Effector memory CD4-positive, alpha-beta T cell (primary cell): Measurements from ENCODE around the gene VPS54.
A peak's percentile ranks its signal among the peaks of the same experiment; 100 is the strongest.

Source experiments
- DNase-seq, 3 donors: peaks; one replicate each; pipeline ENCODE4 v3.0.0-alpha.2; 2020
- H3K27ac ChIP-seq: 2 replicates; pipeline ENCODE4 v1.7.0; 2013; ENCODE audit warnings: mild to moderate bottlenecking, low read length, moderate library complexity; ENCODE audit not compliant: insufficient read depth, poor library complexity, severe bottlenecking
- H3K27me3 ChIP-seq: replicated peaks from 2 replicates; pipeline ENCODE4 v1.7.0; 2013; ENCODE audit warnings: mild to moderate bottlenecking, low read length; ENCODE audit not compliant: insufficient read depth, control insufficient read depth, poor library complexity, severe bottlenecking
- H3K36me3 ChIP-seq: 2 replicates; pipeline ENCODE4 v1.7.0; 2013; ENCODE audit warnings: mild to moderate bottlenecking, low read length, moderate library complexity; ENCODE audit not compliant: control insufficient read depth, insufficient read depth
- H3K4me1 ChIP-seq: 2 replicates; pipeline ENCODE4 v1.7.0; 2013; ENCODE audit warnings: low read length, mild to moderate bottlenecking; ENCODE audit not compliant: control insufficient read depth, insufficient read depth, poor library complexity, severe bottlenecking
- H3K4me3 ChIP-seq: 2 replicates; pipeline ENCODE4 v1.7.0; 2013; ENCODE audit warnings: low read length, low read depth, mild to moderate bottlenecking; ENCODE audit not compliant: insufficient read depth, poor library complexity, severe bottlenecking
- H3K9me3 ChIP-seq: 2 replicates; pipeline ENCODE4 v1.7.0; 2013; ENCODE audit warnings: mild to moderate bottlenecking, low read length, moderate library complexity; ENCODE audit not compliant: control insufficient read depth

VPS54 gene

DNA sequence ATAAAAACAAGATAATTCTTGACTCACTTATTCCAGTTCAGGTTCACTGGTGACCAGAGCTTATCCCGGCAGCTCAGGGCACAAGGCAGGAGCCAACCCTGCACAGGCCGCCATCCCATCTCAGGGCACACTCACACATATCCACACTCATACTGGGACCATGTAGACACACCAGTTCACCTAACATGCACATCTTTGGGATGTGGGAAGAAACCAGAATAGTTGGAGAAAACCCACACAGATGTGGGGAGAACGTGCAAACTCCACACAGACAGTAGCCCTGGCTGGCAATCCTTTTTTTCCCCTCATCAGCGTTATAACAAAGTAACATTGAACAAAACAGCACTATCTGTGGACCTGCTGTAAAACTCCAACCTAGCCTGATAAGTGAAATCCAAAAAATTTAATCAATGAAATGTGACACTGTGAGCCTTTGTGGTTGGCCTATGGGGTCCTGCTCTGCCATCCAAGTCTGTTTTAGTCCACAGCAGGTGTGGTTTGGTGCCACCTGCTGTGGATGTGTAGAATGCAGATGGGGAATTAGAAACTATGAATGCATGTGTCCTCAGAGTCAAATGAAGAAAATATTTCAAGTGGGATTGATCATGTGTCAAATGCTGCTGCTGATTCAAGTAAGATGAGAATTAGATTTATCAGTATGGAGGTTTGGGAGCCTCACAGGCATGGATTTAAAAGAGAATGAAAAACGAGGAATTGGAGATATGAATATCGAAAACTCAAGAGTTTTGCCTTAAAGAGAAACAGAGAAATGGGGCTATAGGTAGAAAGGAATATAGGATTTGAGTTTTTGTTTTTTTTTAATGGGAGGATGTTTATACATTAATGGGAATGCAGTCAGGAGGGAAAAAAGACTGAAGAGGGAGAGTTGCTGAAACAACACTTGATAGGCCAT is 130.5 kb downstream of the VPS54 start:
- no peak overlapping the region for H3K4me3 ChIP-seq
- H3K27ac ChIP-seq: no peak overlapping the region
- H3K36me3 ChIP-seq: peaks cover 56% of the 10 kb centered on the region
- no peaks in the 10 kb centered on the region for H3K9me3 ChIP-seq
- no peaks in the 10 kb centered on the region for H3K27me3 ChIP-seq
- no peak for DNase-seq
- no peaks in the 10 kb centered on the region for H3K4me1 ChIP-seq

- no peaks in the 10 kb centered on the region for H3K4me1 ChIP-seq
- H3K27me3 ChIP-seq: no peaks in the 10 kb centered on the region
- H3K9me3 ChIP-seq: no peaks in the 10 kb centered on the region
- H3K27ac ChIP-seq: no peak overlapping the region
- DNase-seq: no peak
- no peak overlapping the region for H3K4me3 ChIP-seq
- peaks cover 60% of the 10 kb centered on the region for H3K36me3 ChIP-seq
These were observed 131.2 kb downstream of the VPS54 start for GRCh38 chr2:63888053-63888452.

DNA sequence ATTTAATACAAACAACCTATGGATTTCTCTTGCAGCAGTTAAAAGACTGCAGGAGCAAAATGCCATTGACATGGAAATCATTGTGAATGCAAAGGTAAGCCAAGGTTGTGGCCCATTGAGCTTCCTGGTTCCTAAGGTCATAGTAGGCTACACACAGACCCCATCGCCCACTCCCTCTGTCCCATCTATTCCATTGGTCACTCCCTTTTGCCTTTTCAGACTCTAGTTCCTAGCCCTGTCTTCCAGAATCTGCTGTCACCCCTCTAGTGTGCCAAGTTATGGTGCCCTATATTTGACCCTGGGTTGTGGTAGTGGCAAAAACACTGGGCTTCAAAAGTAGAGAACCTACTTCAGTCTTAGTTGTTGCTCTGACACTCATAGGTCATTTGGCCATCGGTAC is 132.8 kb downstream of the VPS54 start:
- no peaks in the 10 kb centered on the region for H3K9me3 ChIP-seq
- no peaks in the 10 kb centered on the region for H3K4me1 ChIP-seq
- no peaks in the 10 kb centered on the region for H3K27me3 ChIP-seq
- peaks cover 55% of the 10 kb centered on the region for H3K36me3 ChIP-seq
- no peak for DNase-seq
- no peak overlapping the region for H3K27ac ChIP-seq
- no peak overlapping the region for H3K4me3 ChIP-seq

GRCh38 chr2:63882395-63883105 is 136.7 kb downstream of the VPS54 start:
- no peaks in the 10 kb centered on the region for H3K4me1 ChIP-seq
- no peaks in the 10 kb centered on the region for H3K9me3 ChIP-seq
- H3K36me3 ChIP-seq: peaks cover 37% of the 10 kb centered on the region
- DNase-seq: no peak
- H3K27ac ChIP-seq: peak overlapping the region; percentile 13
- H3K27me3 ChIP-seq: no peaks in the 10 kb centered on the region
- no peak overlapping the region for H3K4me3 ChIP-seq

DNA sequence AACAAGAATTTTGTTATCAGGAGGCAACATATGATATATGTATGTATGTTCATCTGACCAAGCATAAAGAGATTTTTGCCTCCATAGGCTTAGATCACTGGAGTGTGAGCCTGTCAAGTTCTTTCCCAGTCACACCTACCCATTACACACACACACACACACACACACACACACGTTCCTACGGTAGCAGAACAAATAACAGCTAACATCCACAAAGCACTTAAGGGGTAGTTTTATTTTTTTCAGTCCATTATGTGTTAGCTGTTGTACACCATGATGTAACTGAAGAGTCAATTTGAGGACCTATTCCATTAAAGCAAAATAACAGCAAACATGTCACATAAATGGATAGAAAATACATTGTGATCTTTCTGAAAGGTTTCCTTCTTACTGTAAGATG is 138.0 kb downstream of the VPS54 start:
- Histone ChIP-seq H3K4me1 (no peaks in the 10 kb centered on the region), H3K36me3 (peaks cover 28% of the 10 kb centered on the region), H3K27ac (no peak overlapping the region), H3K27me3 (no peaks in the 10 kb centered on the region), H3K4me3 (no peak overlapping the region), H3K9me3 (no peaks in the 10 kb centered on the region)
- no peak for DNase-seq

- H3K4me3 ChIP-seq: no peak overlapping the region
- H3K36me3 ChIP-seq: peaks cover 25% of the 10 kb centered on the region
These were observed 138.6 kb downstream of the VPS54 start for GRCh38 chr2:63880625-63881024.

DNA sequence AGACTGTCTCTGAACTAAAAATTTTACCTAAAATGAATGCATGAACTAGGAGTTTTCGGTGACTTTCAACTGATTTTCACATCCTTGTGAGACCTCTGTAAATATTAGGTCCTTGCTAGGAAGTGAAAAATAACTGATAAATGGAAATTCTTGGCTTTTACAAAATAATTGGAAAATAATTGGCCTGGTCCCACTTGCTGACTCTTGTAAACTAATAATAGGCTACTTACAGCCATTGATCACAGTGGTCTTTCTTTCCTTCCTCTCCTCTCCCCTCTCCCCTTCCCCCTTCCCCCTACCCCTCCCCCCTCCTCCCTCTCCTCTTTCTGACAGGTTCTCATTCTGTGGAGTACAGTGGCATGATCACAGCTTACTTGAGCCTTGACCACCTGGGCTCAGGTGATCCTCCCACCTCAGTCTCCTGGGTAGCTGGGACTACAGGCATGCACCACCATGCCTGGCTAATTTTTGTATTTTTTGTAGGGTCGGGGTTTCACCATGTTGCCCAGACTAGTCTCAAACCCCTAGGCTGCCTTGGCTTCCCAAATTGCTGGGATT is 139.3 kb downstream of the VPS54 start:
- H3K27me3 ChIP-seq: no peaks in the 10 kb centered on the region
- peaks cover 20% of the 10 kb centered on the region for H3K36me3 ChIP-seq
- H3K4me1 ChIP-seq: no peaks in the 10 kb centered on the region
- no peak overlapping the region for H3K27ac ChIP-seq
- H3K4me3 ChIP-seq: no peak overlapping the region
- H3K9me3 ChIP-seq: no peaks in the 10 kb centered on the region
- no peak for DNase-seq

More at GRCh38 chr2:63880625-63881024, 138.6 kb downstream of the VPS54 start:
- Histone ChIP-seq H3K27ac (no peak overlapping the region), H3K9me3 (no peaks in the 10 kb centered on the region), H3K27me3 (no peaks in the 10 kb centered on the region), H3K4me1 (no peaks in the 10 kb centered on the region)
- DNase-seq: no peak

DNA sequence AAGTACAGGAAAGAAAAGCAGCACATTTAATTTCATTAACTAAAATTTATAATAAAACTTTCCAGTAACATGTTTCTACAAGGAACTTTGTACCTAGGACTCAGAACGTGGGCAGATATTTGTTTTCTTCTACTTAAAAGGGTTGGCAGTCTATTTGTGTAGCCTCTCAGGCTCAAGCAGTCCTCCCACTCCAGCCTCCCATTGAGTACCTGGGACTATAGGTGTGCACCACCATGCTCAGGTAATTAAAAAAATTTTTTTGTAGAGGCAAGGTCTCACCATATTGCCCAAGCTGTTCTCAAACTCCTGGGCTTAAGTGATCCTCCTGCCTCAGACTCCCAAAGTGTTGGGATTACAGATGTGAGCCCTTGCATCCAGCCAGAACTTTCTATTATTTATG is 140.7 kb downstream of the VPS54 start:
- H3K27me3 ChIP-seq: no peaks in the 10 kb centered on the region
- H3K27ac ChIP-seq: no peak overlapping the region
- H3K9me3 ChIP-seq: no peaks in the 10 kb centered on the region
- H3K4me1 ChIP-seq: no peaks in the 10 kb centered on the region
- no peak for DNase-seq
- H3K4me3 ChIP-seq: no peak overlapping the region
- H3K36me3 ChIP-seq: peaks cover 10% of the 10 kb centered on the region

GRCh38 chr2:63876311-63876710 is 142.9 kb downstream of the VPS54 start:
- no peaks in the 10 kb centered on the region for H3K4me1 ChIP-seq
- no peak overlapping the region for H3K4me3 ChIP-seq
- H3K9me3 ChIP-seq: no peaks in the 10 kb centered on the region
- H3K27me3 ChIP-seq: no peaks in the 10 kb centered on the region
- H3K27ac ChIP-seq: no peak overlapping the region
- no peak for DNase-seq
- H3K36me3 ChIP-seq: no peaks in the 10 kb centered on the region
